ENCODE measurements around the gene DDX17. TPM values are rescaled to one million over a fixed set of nuclear protein-coding genes. Genes with fewer than 3 reads are reported as not detected.
A peak's percentile ranks its signal among the peaks of the same experiment; 100 is the strongest.

Gene DDX17
- polyA plus RNA-seq, 5 donors = 579 to 954 (median 821) TPM

DNA sequence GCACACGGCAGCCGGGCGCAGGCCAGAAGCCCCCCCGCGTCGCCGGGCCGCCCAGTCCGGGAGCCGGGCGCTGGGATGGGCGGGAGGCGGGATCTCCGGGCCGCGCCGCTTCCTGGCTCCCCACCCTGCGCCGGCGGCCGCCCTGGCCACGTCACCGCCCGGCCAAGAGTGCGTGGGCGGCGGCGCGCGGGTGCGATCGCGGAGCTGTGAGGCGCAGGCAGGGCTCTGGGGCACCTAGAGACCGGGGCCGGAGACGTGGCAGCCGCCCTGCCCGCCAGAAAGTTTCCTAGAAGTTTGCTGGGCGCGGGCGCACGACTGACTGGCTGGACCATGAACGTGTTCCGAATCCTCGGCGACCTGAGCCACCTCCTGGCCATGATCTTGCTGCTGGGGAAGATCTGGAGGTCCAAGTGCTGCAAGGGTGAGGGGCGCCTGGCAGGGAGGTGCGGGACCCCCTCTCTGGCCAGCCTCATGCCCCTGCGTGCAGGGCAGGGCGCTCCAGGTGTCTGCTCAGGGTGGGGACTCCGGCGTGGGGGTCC lies 38.1 kb downstream of the DDX17 start, which contains the start of gene KDELR3:
KDELR3 (plus strand) TSS at position 193 of the 539 bp plus-strand sequence; CDS start at position 331, 138 bp downstream.
- peak in 1 of 2 donors; percentile 54 for DNase-seq

DNA sequence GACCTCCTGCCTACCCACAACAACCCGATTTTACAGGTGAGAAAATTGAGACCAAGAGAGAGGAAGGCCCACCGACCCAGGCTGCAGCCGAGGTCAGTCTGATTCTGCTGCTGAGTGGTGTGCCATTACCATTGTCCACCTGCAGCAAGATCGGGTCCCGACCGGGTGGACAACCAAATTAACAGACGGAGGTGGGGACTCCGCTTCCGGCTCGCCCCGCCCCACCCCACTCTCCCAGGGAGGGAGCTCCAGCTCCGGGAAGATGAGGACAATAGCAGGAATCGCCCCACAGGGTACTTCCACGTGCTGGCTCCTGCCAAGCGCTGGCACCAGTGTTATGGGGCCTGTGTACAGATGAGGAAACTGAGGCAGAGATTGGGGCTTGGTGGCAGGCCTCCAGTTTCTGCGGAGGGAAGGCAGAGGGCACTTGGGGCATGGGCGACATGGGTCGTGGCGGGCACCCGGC lies 38.6 kb downstream of the DDX17 start:
- DNase-seq = no peak

DNA sequence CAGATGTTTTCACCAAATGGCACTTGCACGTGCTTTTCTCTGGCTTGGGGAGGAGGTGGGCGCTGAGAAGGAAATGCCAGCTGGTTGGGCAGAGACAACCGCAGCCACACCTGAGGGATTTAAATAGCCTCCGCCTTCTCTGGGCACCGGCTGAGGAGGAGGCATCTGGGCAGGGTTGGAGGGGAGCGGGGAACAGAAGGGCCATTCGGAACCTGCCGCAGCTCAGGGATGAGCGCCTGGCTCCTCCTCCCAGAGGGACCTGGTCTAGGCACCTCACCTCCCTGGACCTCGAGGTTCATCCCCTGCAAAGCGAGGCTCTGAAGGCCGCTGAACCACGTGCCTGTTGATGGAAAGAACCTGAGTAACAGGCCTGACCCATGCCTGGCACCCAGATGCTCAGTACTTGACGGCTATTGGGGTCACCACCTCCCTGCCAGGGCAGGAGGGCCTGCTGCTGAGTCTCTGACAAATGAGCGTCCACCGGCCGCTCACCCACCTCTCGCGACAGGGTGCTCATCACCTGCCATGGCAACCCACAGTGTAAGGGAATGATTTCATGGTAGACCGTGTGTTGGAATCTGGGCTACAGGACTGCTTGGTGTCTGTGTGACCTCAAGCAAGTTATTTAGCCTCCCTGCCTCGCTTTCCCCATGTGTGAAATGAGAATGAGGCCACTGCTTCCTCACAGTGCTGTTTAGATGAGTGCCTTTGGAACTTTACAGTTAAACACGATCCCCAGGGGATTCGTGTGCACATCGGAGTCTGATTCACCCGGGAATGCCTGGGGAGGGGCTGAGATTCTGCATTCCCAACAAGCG lies 40.2 kb downstream of the DDX17 start:
- no peak for DNase-seq

DNA sequence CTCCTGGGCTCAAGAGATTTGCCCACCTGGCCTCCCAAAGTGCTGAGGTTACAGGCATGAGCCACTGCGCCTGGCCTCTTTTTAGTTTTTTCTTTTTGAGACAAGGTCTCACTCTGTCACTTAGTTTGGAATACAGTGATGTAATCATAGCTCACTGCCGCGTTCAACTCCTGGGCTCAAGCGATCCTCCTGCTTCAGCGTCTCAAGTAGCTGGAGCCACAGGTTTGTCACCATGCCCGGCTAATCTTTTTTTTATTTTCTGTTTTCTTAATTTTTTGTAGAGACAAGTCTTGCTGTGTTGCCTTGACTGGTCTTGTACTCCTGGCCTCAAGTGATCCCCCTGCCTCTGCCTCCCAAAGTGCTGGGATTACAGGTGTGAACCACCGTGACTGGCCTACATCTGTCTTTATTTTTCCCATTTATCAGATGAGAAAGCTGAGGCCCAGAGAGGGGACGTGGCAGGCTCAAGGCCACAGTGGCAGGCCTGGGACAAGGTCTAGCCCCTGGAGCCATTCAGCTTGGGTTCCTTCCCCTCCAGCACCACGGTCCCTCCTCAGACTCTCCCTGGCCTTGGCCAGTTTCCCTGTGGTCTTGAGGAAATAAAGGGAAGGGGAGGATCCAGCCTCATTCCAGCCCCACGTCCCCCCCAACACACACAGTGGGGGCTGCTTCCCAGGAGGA lies 41.0 kb downstream of the DDX17 start:
- no peak for DNase-seq

DNA sequence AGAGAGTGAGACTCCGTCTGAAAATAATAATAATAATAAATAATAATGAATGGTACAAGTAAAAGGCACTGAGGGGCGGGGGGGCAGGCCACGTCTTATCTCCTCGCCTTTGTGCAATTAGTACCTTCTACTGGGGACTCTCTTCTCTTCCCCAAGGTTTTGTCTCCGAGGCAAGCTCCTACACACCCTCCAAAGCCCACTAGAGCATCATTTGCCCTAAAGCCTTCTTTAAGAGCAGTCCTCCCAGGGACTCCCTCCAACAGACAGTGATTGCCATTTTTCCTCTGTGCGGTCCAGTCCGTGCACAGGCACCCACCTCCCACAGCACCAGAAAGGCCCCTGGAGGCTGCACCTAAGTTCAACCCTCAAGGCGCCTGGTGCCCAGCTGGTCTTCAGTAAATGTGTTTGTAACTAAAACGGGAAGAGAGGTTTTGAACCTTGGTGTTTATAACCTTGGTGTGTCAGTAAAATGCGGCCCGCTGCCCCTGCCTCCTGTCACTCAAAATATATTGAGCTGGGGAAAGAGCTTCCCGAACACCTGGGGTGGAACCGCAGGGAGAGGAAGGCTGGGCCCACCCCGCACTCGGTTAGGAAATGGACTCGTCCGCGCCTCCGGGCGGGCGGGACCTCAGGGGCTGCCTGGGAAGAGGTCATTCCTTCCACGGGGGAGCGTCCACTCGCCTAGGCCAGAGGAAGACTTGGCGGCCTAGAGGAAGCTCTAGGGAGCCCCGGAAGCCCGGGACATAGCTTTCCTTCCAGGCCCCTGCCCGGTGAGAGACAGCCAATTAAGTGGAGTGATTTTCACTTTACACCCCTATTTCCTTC lies 42.9 kb downstream of the DDX17 start:
- no peak for DNase-seq

DNA sequence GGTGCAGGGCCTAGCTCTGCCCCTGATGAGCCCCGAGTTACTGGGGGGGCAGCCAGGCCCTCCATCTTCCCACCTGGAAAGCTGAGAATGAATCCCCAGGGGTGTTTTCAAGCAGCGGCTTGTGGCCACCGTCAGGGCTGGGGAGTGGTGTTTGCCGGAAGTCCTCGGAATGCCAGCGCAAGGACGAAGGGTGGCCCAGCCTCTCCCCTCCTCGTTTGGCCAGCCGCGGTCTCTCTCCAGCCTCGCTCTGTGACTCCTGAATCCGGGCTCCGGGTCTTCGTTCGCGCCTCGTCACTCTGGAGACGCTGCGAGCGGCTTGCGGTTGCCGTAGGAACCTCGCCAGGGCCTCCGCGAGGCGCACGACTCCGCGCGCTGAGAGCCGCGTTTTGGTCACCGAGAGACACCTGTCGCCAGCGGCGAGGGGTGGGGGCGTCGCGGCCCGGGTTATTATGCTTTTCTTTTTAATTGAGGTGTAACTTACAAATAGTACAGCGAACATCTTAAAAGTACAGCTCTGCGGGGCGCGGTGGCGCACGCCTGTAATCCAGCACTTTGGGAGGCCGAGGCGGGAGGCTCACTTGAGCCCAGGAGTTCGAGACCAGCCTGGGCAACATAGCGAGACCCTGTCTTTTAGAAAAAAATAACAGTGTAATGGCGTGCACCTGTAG lies 44.6 kb downstream of the DDX17 start:
- DNase-seq = peak; percentile 75 to 80

DNA sequence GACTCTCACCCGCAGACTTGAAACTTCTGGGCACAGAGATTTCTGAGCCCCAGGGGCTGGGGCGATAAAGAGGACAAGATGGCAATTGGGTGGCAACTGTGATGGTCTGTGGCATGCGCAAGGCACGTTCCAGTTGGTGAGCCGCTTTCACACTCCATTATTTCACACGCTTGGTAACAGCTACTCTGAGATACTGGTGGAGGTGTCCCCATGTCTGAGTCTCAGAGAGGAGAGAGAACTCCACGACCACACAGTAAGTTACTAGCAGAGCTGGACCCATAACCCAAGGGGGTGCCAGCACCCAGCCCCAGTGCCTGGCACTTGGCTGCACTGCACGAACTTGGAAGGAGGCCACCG lies 45.1 kb downstream of the DDX17 start:
- DNase-seq = no peak

DNA sequence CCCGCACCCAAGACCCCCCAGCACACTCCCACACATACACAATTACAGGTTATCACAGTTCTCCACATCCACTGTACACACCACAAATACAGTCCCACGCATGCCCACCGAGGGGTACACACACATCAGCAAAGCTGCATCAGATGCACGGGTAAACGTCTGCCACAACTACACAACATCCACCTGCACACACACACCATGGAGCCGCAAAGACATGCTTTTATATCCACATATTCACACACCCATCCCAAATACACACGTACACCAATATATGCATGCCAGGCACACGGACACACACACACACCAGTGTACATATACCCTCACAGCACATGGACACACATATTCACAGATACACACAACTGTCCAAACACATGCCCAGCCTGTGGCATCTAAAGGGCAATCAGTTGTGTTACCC lies 45.7 kb downstream of the DDX17 start:
- DNase-seq = no peak

DNA sequence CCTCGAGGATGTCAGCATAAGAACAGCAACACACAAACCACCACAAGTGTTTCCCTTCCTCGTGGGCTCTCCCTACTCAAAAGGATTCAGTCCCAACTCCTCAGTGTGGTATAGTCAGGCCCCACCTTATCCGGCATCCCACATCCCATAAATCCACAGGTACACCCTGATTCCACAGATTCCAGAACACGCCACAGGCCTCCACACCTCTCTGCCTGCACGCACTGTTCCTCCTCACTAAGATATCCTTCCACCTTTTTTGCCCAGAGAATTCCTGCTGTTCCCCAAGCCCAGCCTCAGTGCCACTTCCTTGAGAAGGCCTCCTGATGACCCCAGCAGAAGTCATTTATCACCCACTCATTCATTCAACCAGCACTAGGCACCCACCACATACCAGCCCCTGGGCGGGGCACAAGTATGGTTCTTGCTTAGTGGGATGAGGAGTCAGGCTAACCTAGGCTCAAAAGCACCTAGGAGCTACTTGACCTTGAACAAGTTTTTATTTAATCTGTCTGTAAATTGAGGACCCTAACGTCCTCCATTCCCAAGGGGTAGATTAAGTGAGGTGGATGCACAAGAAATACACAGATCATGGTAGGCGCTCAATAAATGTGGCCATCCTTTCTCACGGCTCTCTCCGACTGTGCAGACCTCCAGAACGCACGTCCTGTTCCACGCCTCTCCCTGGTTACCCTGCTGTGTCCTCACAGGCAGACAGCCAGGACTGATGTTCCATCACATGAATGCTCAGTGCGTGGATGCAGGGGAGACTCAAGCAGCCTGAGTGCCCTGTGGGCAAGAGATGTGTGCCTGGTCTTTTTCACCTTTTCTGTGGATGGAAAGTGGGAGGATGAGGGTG lies 49.0 kb downstream of the DDX17 start:
- DNase-seq = no peak

DNA sequence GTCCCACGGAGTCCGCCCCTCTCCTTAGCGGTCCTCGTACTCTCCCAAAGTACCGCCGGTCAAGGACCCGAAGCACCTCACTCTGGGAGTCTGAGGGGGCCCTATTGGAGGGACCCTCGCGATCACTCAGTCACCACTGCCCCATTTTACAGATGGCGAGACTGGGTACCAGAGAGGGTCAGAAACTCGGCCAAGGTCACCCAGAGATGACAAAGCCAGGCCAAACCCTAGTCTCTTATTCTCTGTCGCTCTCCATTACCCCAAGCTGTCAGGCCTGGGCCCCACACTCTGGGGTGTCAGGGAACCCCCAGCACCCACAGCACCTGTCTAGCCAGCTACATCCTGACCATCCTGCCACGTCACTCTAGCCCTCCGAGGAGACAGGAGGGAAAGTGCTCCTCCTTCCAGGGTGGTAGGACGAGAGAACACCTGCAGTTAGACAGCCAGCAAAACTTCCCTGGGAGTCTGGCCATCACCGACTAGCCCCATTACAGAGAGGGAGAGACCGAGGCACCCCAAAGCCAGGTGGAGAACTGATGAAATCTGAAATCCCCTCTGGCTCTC lies 49.8 kb downstream of the DDX17 start:
- no peak for DNase-seq

DNA sequence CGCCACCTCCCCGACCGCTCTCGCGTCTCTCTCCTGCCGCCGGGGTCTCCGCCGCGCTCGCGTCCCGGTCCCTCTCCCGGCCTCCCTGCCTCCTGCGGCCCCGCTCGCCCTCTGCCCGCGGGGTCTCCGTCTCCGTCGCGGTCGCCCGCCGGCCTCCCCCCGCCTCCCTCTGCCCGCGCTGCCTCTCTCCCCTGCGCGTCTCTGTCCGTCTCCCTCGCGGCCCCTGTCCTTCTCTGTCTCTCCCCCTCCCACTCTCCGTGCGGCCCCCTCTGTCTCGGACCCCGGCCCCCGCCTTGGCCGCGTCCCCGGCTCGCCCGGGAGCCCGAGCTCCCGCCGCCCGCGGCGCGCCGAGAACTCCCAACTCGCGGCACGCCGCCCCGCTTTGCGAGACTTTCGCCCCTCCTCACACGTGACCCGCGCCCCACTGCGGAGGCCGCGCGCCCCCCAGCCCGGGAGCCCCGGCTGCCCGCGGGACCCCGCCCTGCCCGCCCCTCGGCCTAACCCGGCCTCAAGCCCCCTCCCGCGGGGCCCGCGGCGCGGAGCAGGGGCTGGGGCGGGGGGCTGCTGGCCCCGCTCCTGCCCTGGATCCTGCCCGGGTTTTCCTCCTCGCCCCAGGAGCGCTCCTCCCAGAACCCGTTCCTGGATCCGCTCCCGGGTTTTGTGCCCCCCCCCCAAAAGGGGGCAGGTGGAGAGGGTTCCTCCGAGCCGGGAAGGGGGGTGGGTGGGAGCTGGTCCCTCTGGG lies 50.4 kb downstream of the DDX17 start:
- DNase-seq = no peak

DNA sequence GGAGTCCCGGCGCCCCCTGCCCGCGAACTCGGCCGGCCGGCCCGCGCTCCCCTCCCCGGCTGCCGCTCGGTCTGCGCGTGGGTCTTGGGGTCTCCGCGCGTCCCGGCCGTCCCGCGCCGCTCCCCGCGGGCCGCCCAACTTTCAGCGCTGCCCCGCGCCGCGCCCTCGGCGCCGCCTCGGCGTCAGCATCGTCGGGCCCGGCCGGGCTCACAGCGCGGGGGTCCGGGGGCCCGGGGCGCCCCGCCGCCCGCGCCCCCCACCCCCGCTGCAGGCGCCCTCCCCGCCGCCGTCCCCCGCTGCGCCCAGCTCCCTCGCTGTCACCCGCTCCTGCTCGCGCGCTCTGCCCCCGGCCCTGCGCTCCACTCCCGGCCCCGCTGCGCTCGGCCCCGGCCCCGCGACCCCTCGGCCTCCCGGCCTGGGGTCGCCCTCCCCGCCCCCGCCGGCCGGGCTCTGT lies 51.0 kb downstream of the DDX17 start, which contains the start of gene KCNJ4:
KCNJ4 (minus strand) TSS at position 124 of the 454 bp plus-strand sequence. CDS start 27,067 bp downstream, outside the sequence.
- DNase-seq = no peak

DNA sequence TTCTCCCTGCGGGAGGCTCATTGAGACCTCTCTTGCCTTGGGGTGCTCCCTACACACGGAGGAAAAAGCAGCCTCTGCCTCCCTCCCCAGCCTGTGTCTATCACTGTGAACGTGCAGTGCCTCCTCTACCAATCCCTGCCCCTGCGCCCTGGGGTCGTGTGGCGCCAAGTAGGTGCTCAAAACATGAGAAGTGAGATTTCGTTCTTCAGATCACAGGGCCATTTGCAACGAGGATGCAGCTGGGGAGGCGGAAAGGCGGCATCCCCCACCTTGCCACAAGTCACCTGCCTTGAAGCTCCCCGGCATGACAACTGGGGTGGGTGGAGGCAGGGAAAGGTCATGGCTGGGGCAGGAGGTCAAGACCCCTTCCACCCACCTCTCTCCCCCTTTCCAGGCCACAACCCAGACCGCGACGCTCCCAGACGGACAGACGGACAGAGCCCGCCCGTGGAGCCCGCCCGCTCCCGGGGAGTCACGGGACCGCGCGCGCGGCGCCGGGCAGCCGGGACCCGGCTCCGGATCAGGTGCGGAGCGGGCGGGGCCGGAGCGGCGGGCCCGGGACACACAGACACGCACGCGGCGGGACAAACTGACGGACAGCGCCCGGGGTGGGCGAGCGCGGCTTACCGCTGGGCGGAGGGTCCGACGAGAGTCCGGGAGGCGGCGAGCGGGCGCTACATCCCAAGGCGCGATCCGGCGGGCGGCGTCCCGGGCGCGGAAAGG lies 51.6 kb downstream of the DDX17 start:
- no peak for DNase-seq

DNA sequence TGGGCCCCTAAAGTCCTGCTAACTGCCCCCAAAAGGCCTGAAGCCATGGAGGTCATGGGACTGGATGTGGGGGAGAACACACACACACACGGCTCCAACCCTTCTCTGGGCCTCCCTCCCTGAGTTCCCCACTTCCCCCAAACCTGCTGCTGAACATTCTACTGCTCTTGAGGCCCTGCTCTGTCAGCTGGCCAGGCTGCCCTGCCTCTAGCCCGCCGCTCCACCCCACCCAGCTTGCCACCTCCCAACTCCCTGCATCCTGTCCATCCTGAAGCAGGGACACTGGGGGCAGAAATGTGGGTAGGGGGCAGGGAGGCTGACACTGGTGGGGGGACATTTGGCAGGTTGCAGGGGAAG lies 52.1 kb downstream of the DDX17 start:
- DNase-seq = no peak

DNA sequence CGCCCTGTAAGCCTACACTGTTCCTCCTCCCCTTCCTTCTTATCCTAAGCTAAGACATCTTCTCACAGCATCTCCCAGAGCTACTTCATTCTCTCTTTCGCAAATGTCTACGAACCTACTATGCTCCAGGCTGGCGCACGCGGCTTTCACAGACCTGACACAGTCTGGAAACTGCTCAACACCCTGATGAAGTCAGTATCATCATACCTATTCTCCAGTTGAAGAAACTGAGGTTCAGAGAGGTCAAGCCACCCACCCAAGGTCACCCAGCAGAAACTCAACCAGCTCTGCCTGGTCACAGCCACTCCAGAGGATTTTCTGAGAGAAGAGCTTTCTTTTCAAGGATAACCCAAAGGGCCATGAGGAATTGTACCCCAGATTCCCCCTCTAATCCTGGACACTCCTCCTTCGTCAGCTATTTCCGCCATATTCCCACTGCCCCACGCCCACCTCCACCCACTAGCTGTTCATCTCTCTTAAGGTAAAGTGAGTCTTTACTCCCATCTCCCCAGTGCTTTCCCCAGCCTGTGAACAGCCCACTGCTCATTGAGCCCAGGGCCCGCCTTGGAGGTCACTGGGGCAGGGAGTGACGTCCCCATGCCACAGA lies 52.9 kb downstream of the DDX17 start:
- DNase-seq = no peak

DNA sequence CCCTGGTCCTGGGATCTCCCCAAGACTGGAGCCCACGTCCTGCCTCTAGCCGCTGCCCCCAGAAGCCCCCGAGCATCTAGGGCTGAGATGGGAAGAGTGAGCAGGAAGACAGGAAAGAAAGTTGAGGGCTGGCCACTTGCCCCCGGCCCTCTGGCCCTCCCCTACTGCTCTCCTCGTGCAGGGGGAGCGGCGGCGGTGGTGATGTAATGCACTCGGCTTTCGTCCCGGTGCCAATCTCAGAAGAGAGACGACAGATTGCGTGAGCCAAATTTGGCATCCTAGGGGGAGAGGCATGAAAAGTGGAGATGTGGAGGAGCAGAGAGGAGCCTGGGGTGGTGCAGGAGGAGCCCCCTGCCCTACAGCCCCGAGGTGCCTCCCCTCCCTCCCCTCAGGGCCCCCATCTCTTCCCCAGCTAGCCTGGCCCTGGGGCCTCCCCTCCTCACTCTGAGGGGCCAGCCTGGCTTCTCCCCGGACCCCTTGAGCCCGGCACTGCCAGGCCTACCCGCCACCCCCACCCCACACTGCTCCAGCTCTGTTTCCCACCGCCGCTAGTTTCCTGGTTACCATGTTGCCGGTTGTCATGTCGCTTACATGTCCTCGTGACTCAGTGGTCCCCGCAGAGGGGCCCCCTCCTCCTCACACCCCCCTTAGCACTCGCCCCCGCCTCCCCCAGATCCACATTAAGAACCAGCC lies 53.6 kb downstream of the DDX17 start:
- DNase-seq = no peak

DNA sequence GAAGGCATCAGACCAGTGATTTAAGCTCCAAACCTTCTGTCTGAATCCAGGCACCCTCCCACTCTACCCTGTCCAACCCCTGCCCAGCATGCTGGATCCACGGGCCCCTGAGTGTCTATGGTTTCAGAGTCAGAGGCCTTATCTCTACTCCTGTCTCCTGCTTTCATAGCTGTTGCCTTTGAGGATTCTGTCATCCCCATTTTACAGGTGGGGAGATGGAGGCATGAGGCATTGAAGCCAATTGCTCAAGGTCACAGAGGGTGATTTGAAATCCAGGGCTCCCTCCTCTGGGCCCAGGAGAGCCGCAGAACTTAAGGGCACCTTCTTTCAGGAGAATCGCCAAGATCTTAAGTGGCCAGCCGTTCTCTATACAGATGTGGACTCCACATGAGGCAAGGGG lies 54.2 kb downstream of the DDX17 start:
- DNase-seq = no peak
